ENCODE results near the gene AK9.
"Not testable (repeated sequence)": the region's sequence is repeated elsewhere in the genome, so short reads cannot be mapped to it uniquely, and the experiment has no call there.

The AK9 gene

GRCh38 chr6:109690737-109691621, at the start of gene AK9, which contains the start of gene FIG4:
Gene AK9, minus strand, starts transcription at chr6:109691202. Its CDS starts 15,457 bp downstream, at chr6:109675745.
Gene FIG4, plus strand, starts transcription at chr6:109691296. Its CDS starts 140 bp downstream, at chr6:109691436.
- peak; percentile 73 to 80 (median 77) for DNase-seq (ENCODE audit: low read depth in 2 of 3, low spot score in 2 of 3)

- no peak for DNase-seq (ENCODE audit: low read depth in 2 of 3, low spot score in 2 of 3)
Observed at GRCh38 chr6:109740787-109741186, 49.8 kb upstream of the AK9 start.

- no peak for DNase-seq (ENCODE audit: low read depth in 2 of 3, low spot score in 2 of 3)
Observed at GRCh38 chr6:109739686-109740085, 48.7 kb upstream of the AK9 start.

GRCh38 chr6:109738667-109739066, 47.7 kb upstream of the AK9 start:
- no peak for DNase-seq (ENCODE audit: low read depth in 2 of 3, low spot score in 2 of 3)

- DNase-seq (ENCODE audit: low read depth in 2 of 3, low spot score in 2 of 3) = no peak
Observed at GRCh38 chr6:109738255-109738654, 47.3 kb upstream of the AK9 start.

GRCh38 chr6:109736273-109737025, 45.4 kb upstream of the AK9 start:
- DNase-seq (ENCODE audit: low read depth in 2 of 3, low spot score in 2 of 3) = no peak

- not testable (repeated sequence) for DNase-seq (ENCODE audit: low read depth in 2 of 3, low spot score in 2 of 3)
Observed at GRCh38 chr6:109725250-109725649, 34.2 kb upstream of the AK9 start.

- DNase-seq (ENCODE audit: low read depth in 2 of 3, low spot score in 2 of 3) = no peak
Observed at GRCh38 chr6:109722564-109723254, 31.7 kb upstream of the AK9 start.

GRCh38 chr6:109722011-109722410, 31.0 kb upstream of the AK9 start:
- DNase-seq (ENCODE audit: low read depth in 2 of 3, low spot score in 2 of 3) = no peak

- no peak for DNase-seq (ENCODE audit: low read depth in 2 of 3, low spot score in 2 of 3)
Observed at GRCh38 chr6:109720311-109720710, 29.3 kb upstream of the AK9 start.

- DNase-seq (ENCODE audit: low read depth in 2 of 3, low spot score in 2 of 3) = no peak
Observed at GRCh38 chr6:109718991-109719390, 28.0 kb upstream of the AK9 start.

GRCh38 chr6:109717971-109718370, 27.0 kb upstream of the AK9 start:
- DNase-seq (ENCODE audit: low read depth in 2 of 3, low spot score in 2 of 3) = no peak

- no peak for DNase-seq (ENCODE audit: low read depth in 2 of 3, low spot score in 2 of 3)
Observed at GRCh38 chr6:109715616-109716015, 24.6 kb upstream of the AK9 start.

GRCh38 chr6:109714611-109715010, 23.6 kb upstream of the AK9 start:
- no peak for DNase-seq (ENCODE audit: low read depth in 2 of 3, low spot score in 2 of 3)

GRCh38 chr6:109714166-109714565, 23.2 kb upstream of the AK9 start:
- DNase-seq (ENCODE audit: low read depth in 2 of 3, low spot score in 2 of 3) = no peak

- DNase-seq (ENCODE audit: low read depth in 2 of 3, low spot score in 2 of 3) = no peak
Observed at GRCh38 chr6:109713097-109713496, 22.1 kb upstream of the AK9 start.

GRCh38 chr6:109708099-109708498, 17.1 kb upstream of the AK9 start:
- DNase-seq (ENCODE audit: low read depth in 2 of 3, low spot score in 2 of 3) = not testable (repeated sequence)

GRCh38 chr6:109706513-109706912, 15.5 kb upstream of the AK9 start:
- no peak for DNase-seq (ENCODE audit: low read depth in 2 of 3, low spot score in 2 of 3)

GRCh38 chr6:109705258-109705657, 14.3 kb upstream of the AK9 start:
- peak; percentile 21 to 45 (median 44) for DNase-seq (ENCODE audit: low read depth in 2 of 3, low spot score in 2 of 3)

- no peak for DNase-seq (ENCODE audit: low read depth in 2 of 3, low spot score in 2 of 3)
Observed at GRCh38 chr6:109702791-109703190, 11.8 kb upstream of the AK9 start.

- DNase-seq (ENCODE audit: low read depth in 2 of 3, low spot score in 2 of 3) = no peak
Observed at GRCh38 chr6:109701774-109702173, 10.8 kb upstream of the AK9 start.
